ENCODE results near the gene DEPDC4. TPM values are rescaled to one million over a fixed set of nuclear protein-coding genes. Genes with fewer than 3 reads are reported as not detected.
"Not testable (repeated sequence)": the region's sequence is repeated elsewhere in the genome, so short reads cannot be mapped to it uniquely, and the experiment has no call there.

Gene DEPDC4
- total and polyA plus RNA-seq, 2 donors (not counting 1 experiment from before 2014, with no cell fraction given) = 1.2 to 1.9 TPM

DNA sequence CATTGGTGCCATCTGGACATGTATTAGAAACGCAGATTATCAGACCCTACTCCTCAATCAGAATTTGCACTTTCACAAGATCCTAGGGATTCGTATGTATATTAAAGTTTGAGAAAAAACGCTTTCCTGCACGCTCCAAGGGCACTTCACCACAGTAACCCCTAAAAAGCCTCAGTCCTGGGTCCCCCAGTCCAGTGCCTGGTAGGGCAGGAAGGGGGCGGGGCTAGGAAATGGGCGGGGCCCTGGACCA, 369 bp downstream of the DEPDC4 start:
- H3K27ac ChIP-seq (ENCODE audit: insufficient read depth, low read length) = peak overlapping the region; percentile 94
- no peaks in the 10 kb centered on the region for H3K27me3 ChIP-seq (ENCODE audit: control insufficient read depth, insufficient read depth, low read length)
- H3K4me3 ChIP-seq (replicated peaks in 1 of 4; ENCODE audit: control extremely low read depth in 1 of 4, insufficient read depth in 1 of 4, low read depth in 3 of 4, low read length in 4 of 4) = peak overlapping the region; percentile 80 to 97 (median 87)
- H4K20me1 ChIP-seq (ENCODE audit: control insufficient read depth, extremely low read depth, insufficient read depth, low read length) = no peaks in the 10 kb centered on the region
- H3K79me2 ChIP-seq (ENCODE audit: control insufficient read depth, insufficient read depth, low read length) = peaks cover 37% of the 10 kb centered on the region
- H3K9me3 ChIP-seq (ENCODE audit: control insufficient read depth, insufficient read depth, low read depth, low read length) = no peaks in the 10 kb centered on the region
- peak overlapping the region; percentile 98 for H2AFZ ChIP-seq (ENCODE audit: low read length)
- no peaks in the 10 kb centered on the region for H3K36me3 ChIP-seq (ENCODE audit: control insufficient read depth, insufficient read depth, low read length)
- peaks cover 4% of the 10 kb centered on the region for H3K4me1 ChIP-seq (ENCODE audit: control insufficient read depth, extremely low read depth, insufficient read depth, low read length)
- no peak for TF ChIP-seq EZH2 (IDR thresholded peaks at IDR 0.05; ENCODE audit: low read length, missing control alignments)
- TF ChIP-seq, protein P1, sequence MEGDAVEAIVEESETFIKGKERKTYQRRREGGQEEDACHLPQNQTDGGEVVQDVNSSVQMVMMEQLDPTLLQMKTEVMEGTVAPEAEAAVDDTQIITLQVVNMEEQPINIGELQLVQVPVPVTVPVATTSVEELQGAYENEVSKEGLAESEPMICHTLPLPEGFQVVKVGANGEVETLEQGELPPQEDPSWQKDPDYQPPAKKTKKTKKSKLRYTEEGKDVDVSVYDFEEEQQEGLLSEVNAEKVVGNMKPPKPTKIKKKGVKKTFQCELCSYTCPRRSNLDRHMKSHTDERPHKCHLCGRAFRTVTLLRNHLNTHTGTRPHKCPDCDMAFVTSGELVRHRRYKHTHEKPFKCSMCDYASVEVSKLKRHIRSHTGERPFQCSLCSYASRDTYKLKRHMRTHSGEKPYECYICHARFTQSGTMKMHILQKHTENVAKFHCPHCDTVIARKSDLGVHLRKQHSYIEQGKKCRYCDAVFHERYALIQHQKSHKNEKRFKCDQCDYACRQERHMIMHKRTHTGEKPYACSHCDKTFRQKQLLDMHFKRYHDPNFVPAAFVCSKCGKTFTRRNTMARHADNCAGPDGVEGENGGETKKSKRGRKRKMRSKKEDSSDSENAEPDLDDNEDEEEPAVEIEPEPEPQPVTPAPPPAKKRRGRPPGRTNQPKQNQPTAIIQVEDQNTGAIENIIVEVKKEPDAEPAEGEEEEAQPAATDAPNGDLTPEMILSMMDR (conservative IDR thresholded peaks at IDR 0.05 in 1 of 2, IDR thresholded peaks at IDR 0.05 in 1 of 2; ENCODE audit: low read depth in 1 of 2, low read length in 2 of 2) = no peak
- DNase-seq (ENCODE audit: low read depth in 2 of 2) = no peak
- H3K4me2 ChIP-seq (ENCODE audit: extremely low read depth, insufficient read depth, low read length) = peak overlapping the region; percentile 84
- H3K9ac ChIP-seq (ENCODE audit: insufficient read depth, low read length) = peak overlapping the region; percentile 60

GRCh38 chr12:100265732-100266584, 921 bp downstream of the DEPDC4 start:
- peak overlapping the region; percentile 80 to 97 (median 87) for H3K4me3 ChIP-seq (replicated peaks in 1 of 4; ENCODE audit: control extremely low read depth in 1 of 4, insufficient read depth in 1 of 4, low read depth in 3 of 4, low read length in 4 of 4)
- peak overlapping the region; percentile 98 for H2AFZ ChIP-seq (ENCODE audit: low read length)
- TF ChIP-seq, protein P1 (conservative IDR thresholded peaks at IDR 0.05 in 1 of 2, IDR thresholded peaks at IDR 0.05 in 1 of 2; ENCODE audit: low read depth in 1 of 2, low read length in 2 of 2) = no peak
- TF ChIP-seq EZH2 (IDR thresholded peaks at IDR 0.05; ENCODE audit: low read length, missing control alignments) = no peak
- H3K79me2 ChIP-seq (ENCODE audit: control insufficient read depth, insufficient read depth, low read length) = peaks cover 31% of the 10 kb centered on the region
- no peak overlapping the region for H3K9ac ChIP-seq (ENCODE audit: insufficient read depth, low read length)
- peak overlapping the region; percentile 84 for H3K4me2 ChIP-seq (ENCODE audit: extremely low read depth, insufficient read depth, low read length)
- no peak for DNase-seq (ENCODE audit: low read depth in 2 of 2)
- H3K27me3 ChIP-seq (ENCODE audit: control insufficient read depth, insufficient read depth, low read length) = no peaks in the 10 kb centered on the region
- no peaks in the 10 kb centered on the region for H3K36me3 ChIP-seq (ENCODE audit: control insufficient read depth, insufficient read depth, low read length)
- peaks cover 4% of the 10 kb centered on the region for H3K4me1 ChIP-seq (ENCODE audit: control insufficient read depth, extremely low read depth, insufficient read depth, low read length)
- H3K27ac ChIP-seq (ENCODE audit: insufficient read depth, low read length) = peak overlapping the region; percentile 94
- H4K20me1 ChIP-seq (ENCODE audit: control insufficient read depth, extremely low read depth, insufficient read depth, low read length) = no peaks in the 10 kb centered on the region
- H3K9me3 ChIP-seq (ENCODE audit: control insufficient read depth, insufficient read depth, low read depth, low read length) = no peaks in the 10 kb centered on the region

GRCh38 chr12:100265107-100265506, 1.8 kb downstream of the DEPDC4 start:
- not testable (repeated sequence) for H2AFZ ChIP-seq (ENCODE audit: low read length); DNase-seq (ENCODE audit: low read depth in 2 of 2); H3K4me2 ChIP-seq (ENCODE audit: extremely low read depth, insufficient read depth, low read length); H3K27ac ChIP-seq (ENCODE audit: insufficient read depth, low read length); H4K20me1 ChIP-seq (ENCODE audit: control insufficient read depth, extremely low read depth, insufficient read depth, low read length); H3K27me3 ChIP-seq (ENCODE audit: control insufficient read depth, insufficient read depth, low read length); H3K9me3 ChIP-seq (ENCODE audit: control insufficient read depth, insufficient read depth, low read depth, low read length); H3K4me1 ChIP-seq (ENCODE audit: control insufficient read depth, extremely low read depth, insufficient read depth, low read length); H3K36me3 ChIP-seq (ENCODE audit: control insufficient read depth, insufficient read depth, low read length); H3K9ac ChIP-seq (ENCODE audit: insufficient read depth, low read length); H3K4me3 ChIP-seq (replicated peaks in 1 of 4; ENCODE audit: control extremely low read depth in 1 of 4, insufficient read depth in 1 of 4, low read depth in 3 of 4, low read length in 4 of 4)
- peaks cover 24% of the 10 kb centered on the region for H3K79me2 ChIP-seq (ENCODE audit: control insufficient read depth, insufficient read depth, low read length)

Data from fibroblast of lung (primary cell).